Activated naive CD4-positive, alpha-beta T cell treated with anti-CD3 and anti-CD28 coated beads, Interleukin-2, amount 50 U/mL, for 24 hours (primary cell): ENCODE data around the gene GDI2.
"Not testable (repeated sequence)": the region's sequence is repeated elsewhere in the genome, so short reads cannot be mapped to it uniquely, and the experiment has no call there.

ENCODE experiments used
- H3K27ac Mint-ChIP-seq: one replicate; pipeline ENCODE4 v1.8.0; 2021; ENCODE audit warnings: mild to moderate bottlenecking, mixed read lengths
- H3K27me3 Mint-ChIP-seq: one replicate; pipeline ENCODE4 v1.8.0; 2021; ENCODE audit warnings: mixed read lengths
- H3K36me3 Mint-ChIP-seq: one replicate; pipeline ENCODE4 v1.8.0; 2021; ENCODE audit warnings: mixed read lengths
- H3K4me1 Mint-ChIP-seq: one replicate; pipeline ENCODE4 v1.8.0; 2021; ENCODE audit warnings: mixed read lengths
- H3K4me3 Mint-ChIP-seq: one replicate; pipeline ENCODE4 v1.8.0; 2021; ENCODE audit warnings: mild to moderate bottlenecking, mixed read lengths
- H3K9me3 Mint-ChIP-seq: one replicate; pipeline ENCODE4 v1.8.0; 2021; ENCODE audit warnings: mixed read lengths

GDI2 gene

DNA sequence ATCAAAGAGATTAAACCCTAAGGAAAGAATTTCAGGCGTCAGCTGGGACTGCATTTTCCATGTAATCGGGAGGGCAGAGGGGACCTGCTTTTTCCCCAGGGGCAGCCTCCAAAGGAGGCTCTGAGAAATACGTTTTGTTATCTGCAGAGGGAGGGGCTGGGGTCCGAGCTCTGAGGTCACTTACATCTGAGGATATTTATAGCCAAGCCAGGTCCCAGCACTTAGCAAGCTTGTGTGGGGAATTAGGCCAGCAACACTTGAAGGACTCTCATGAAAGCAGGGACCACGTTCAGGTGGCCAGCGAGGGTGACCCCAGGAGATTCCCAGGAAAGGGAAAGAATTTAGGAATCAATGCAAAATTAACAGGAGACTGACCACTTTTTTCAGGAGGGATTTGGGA lies 20.6 kb upstream of the GDI2 start:
- H3K4me3 Mint-ChIP-seq = no peak overlapping the region
- no peaks in the 10 kb centered on the region for H3K36me3 Mint-ChIP-seq
- no peaks in the 10 kb centered on the region for H3K27me3 Mint-ChIP-seq
- H3K27ac Mint-ChIP-seq = no peak overlapping the region
- no peaks in the 10 kb centered on the region for H3K9me3 Mint-ChIP-seq
- no peaks in the 10 kb centered on the region for H3K4me1 Mint-ChIP-seq

DNA sequence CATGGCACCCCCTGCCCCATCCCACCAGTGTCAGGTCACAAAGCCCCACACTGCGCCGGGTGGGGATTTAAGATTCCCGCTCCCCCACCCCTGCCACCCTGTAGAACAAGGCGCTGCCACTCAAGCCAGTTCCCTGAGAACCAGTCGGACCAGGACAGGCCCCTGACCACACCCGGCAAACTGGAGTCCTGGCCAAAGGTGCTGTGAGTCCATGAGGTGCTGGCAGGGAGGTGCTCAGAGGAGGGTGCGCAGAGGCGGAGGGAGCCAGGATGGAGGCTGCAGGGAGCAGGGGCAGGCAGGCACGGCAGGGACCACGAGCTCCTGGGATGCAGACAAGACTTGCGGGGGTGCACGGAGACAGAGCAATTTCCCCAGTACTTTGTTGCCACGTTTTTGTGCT lies 19.7 kb upstream of the GDI2 start:
- Mint-ChIP-seq H3K9me3 (no peaks in the 10 kb centered on the region), H3K36me3 (no peaks in the 10 kb centered on the region), H3K4me3 (no peak overlapping the region), H3K4me1 (no peaks in the 10 kb centered on the region), H3K27ac (no peak overlapping the region), H3K27me3 (no peaks in the 10 kb centered on the region)

DNA sequence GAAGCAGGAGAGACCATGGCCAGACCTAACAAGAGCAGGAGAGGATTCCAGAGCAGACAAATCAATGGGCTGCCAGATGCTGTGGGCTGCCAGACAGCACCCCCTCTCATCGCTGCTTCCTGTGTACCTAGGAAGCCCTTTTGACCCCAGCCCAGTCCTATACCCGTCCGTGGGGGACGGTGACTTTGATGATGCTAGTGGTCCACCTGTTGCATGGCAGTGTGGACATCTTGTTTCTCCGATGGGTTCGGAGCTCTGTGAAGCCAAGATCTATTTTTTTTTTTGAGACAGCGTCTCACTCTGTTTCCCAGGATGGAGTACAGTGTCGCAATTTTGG lies 18.2 kb upstream of the GDI2 start:
- H3K36me3 Mint-ChIP-seq = no peaks in the 10 kb centered on the region
- no peak overlapping the region for H3K27ac Mint-ChIP-seq
- no peaks in the 10 kb centered on the region for H3K9me3 Mint-ChIP-seq
- no peak overlapping the region for H3K4me3 Mint-ChIP-seq
- no peaks in the 10 kb centered on the region for H3K4me1 Mint-ChIP-seq
- no peaks in the 10 kb centered on the region for H3K27me3 Mint-ChIP-seq

DNA sequence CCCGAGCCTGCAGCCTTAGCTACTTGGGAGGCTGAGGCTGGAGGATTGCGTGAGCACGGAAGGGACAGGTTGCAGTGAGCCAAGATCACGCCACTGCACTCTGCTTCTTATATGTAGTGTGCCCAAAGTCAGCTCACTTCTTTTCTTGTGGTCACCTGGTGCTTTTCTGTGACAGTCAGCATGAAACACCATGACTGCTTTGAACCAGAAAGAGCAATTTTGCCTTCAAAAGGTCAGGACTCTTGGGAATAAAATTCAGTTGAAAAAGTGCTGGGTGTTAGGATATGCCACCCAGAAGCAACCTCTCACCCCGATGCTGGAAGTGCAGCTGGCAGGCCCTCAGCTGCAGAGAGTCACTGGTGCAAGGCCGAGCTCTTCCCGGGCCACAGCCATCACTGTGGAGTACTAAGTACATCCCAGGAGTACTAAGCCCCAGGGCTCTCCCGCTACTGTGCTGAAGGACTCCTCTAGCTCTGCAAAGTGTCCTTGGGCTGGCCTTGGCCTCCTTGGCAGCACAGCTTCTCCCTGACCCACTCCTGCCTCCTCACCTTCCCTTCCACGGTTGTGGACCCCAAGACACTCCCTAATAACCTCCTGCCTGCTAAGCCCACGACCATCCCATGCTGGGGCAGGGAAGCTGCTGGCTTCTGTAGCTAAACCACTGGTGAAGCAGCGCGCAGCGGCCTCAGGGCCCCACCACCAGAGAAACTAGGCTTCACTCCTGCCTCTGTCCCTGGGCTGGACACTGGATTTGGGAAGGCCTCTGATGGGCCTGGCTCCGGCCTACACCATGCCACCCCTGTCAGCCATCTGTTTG lies 17.6 kb upstream of the GDI2 start:
- H3K4me3 Mint-ChIP-seq = no peak overlapping the region
- H3K27ac Mint-ChIP-seq = no peak overlapping the region
- H3K36me3 Mint-ChIP-seq = no peaks in the 10 kb centered on the region
- no peaks in the 10 kb centered on the region for H3K4me1 Mint-ChIP-seq
- H3K9me3 Mint-ChIP-seq = no peaks in the 10 kb centered on the region
- H3K27me3 Mint-ChIP-seq = no peaks in the 10 kb centered on the region

DNA sequence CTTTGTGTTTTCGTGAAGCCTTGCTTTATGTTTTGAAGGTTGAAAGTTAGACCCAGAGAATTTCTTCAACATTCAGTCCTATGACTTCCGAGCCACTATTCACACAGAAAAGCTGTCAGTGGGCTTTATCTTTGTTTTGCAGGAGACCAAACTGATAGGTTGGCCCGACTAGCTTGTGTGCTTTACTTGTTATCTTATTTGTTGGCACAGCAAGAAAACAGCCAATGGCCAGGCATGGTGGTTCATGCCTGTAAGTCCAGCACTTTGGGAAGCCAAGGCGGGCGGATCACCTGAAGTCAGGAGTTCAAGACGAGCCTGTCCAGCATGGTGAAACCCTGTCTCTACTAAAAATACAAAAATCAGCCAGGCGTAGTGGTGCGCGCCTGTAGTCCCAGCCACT lies 16.0 kb upstream of the GDI2 start:
- Mint-ChIP-seq H3K4me1 (no peaks in the 10 kb centered on the region), H3K36me3 (no peaks in the 10 kb centered on the region), H3K9me3 (no peaks in the 10 kb centered on the region), H3K4me3 (no peak overlapping the region), H3K27ac (no peak overlapping the region), H3K27me3 (no peaks in the 10 kb centered on the region)

DNA sequence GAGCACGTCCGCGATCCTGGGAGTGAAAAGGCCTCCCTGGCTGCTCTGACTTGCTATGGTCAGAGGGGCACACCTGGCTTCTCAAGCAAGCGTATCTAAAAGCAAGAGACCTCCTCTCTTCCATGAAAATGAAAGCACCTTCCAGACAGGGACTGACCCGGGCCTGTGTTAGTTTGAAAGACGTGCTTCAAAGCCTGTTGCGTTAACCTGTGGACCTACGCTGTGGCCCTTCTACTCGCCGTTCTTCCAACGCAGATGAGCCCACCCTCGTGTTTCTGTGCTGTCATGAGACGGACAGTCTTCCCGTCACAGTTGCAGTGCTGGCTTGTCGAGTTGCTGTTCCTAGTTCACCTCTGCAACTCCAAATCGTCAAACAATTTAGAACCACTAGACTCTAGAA lies 15.5 kb upstream of the GDI2 start:
- H3K4me1 Mint-ChIP-seq = no peaks in the 10 kb centered on the region
- no peaks in the 10 kb centered on the region for H3K27me3 Mint-ChIP-seq
- H3K27ac Mint-ChIP-seq = no peak overlapping the region
- no peaks in the 10 kb centered on the region for H3K9me3 Mint-ChIP-seq
- H3K4me3 Mint-ChIP-seq = no peak overlapping the region
- no peaks in the 10 kb centered on the region for H3K36me3 Mint-ChIP-seq

DNA sequence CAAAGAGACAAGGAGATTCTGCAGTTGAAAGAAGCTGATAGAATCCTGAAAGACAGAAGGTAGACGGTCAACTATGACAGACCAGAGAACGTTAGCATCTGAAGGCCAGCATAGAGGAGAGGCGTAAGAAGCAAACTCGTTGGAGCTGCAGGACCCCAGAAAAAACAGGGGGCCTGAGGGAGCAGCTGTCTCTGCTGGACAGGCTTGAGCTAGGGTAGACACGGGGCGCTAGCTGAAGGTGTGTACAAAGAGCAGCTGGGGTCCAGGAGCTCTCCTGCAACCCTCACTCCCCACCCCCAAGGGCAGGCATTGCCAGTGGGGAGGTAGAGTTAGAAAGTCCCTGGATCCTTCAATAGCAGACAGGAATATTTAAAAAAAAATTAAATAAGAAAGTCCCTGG lies 14.6 kb upstream of the GDI2 start:
- no peaks in the 10 kb centered on the region for H3K27me3 Mint-ChIP-seq

DNA sequence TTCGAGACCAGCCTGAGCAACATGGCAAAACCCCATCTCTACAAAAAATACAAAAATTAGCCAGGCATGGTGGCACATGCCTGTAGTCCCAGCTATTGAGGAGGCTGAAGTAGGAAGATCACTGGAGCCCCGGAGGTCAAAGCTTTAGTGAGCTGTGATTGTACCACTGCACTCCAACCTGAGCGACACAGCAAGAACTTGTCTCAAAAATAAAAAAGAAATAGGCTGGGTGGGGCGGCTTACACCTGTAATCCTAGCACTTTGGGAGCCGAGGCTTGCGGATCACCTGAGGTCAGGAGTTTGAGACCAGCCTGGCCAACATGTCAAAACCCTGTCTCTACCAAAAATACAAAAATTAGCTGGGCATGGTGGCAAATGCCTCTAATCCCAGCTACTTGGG lies 13.3 kb upstream of the GDI2 start:
- not testable (repeated sequence) for H3K27me3 Mint-ChIP-seq, H3K36me3 Mint-ChIP-seq, H3K27ac Mint-ChIP-seq, H3K4me1 Mint-ChIP-seq, H3K9me3 Mint-ChIP-seq, H3K4me3 Mint-ChIP-seq

More for the DNA sequence above, 14.6 kb upstream of the GDI2 start:
- no peak overlapping the region for H3K4me3 Mint-ChIP-seq
- no peak overlapping the region for H3K27ac Mint-ChIP-seq
- H3K4me1 Mint-ChIP-seq = no peaks in the 10 kb centered on the region
- H3K36me3 Mint-ChIP-seq = no peaks in the 10 kb centered on the region
- H3K9me3 Mint-ChIP-seq = no peaks in the 10 kb centered on the region

DNA sequence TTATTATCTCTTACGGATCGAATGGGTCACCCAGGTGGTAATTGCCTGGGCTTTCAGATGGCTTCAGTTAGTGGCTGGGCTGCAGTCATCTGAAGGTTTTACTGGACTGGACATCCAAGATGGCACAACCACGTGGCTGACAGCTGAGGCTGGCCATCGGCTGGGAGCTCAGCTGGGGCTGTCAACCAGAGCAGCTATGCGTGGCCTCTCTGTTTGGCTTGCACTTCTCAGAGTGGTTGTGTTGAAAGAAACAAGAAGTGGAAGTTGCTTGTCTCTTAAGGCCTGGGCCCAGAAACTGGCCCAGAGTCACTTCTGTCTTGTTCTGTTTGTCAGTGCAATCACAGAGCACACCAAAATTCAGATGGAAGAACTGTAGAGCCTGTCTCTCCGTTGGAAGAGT lies 5.7 kb upstream of the GDI2 start:
- no peak overlapping the region for H3K27ac Mint-ChIP-seq
- H3K27me3 Mint-ChIP-seq = no peaks in the 10 kb centered on the region
- H3K9me3 Mint-ChIP-seq = peaks cover 5% of the 10 kb centered on the region
- H3K4me1 Mint-ChIP-seq = peaks cover 46% of the 10 kb centered on the region
- H3K4me3 Mint-ChIP-seq = no peak overlapping the region
- peaks cover 9% of the 10 kb centered on the region for H3K36me3 Mint-ChIP-seq

DNA sequence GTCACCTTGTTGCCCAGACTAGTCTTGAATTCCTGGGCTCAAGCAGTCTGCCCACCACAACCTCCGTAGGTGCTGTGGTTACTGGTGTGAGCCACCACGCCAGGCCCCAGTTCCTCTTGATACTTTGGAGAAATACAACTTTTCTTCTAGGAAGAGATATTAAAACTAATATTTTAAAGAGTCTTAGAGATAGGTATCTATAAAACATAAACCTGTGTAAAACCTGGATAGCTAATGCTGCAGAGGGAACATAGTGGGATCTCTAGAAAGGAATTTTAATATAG lies 4.8 kb upstream of the GDI2 start:
- Mint-ChIP-seq H3K36me3 (peaks cover 9% of the 10 kb centered on the region), H3K4me1 (peaks cover 46% of the 10 kb centered on the region), H3K9me3 (peaks cover 5% of the 10 kb centered on the region), H3K4me3 (no peak overlapping the region), H3K27ac (no peak overlapping the region), H3K27me3 (no peaks in the 10 kb centered on the region)

DNA sequence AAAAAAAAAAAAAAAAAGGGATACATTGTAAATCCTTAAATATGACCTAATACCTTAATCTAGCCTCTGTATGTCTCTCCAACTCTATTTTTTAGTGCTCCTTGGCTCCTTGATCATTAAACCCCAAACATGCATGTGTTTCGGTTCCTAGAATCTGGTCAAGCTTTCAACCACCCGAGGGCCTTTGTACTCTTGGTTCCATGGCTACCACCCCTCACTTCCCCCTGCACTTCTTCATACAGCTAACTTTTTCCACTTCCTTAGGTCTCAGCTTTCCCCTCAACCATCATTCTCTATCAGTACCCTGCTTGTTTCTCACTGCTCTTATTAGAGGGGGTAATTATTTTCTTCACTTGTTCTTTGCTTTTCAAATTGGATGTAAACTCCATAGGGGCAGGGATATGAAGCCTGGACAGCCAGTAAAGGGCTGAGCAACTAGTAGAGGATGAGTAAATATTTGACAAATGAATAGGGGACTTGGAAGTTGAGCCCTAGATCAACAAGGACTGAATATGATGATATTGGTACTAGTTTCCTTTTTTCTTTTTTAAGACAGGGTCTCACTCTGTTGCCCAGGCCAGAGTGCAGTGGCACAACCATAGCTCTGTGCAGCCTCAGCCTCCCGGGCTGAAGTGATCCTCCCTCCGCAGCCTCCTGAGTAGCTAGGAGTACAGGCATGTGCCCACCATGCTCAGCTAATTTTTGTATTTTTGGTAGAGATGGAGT lies 4.3 kb upstream of the GDI2 start:
- H3K4me1 Mint-ChIP-seq = peaks cover 46% of the 10 kb centered on the region
- H3K27me3 Mint-ChIP-seq = no peaks in the 10 kb centered on the region
- peak overlapping the region; percentile 56 for H3K4me3 Mint-ChIP-seq
- H3K36me3 Mint-ChIP-seq = peaks cover 9% of the 10 kb centered on the region
- H3K27ac Mint-ChIP-seq = peak overlapping the region; percentile 96
- H3K9me3 Mint-ChIP-seq = peaks cover 5% of the 10 kb centered on the region

DNA sequence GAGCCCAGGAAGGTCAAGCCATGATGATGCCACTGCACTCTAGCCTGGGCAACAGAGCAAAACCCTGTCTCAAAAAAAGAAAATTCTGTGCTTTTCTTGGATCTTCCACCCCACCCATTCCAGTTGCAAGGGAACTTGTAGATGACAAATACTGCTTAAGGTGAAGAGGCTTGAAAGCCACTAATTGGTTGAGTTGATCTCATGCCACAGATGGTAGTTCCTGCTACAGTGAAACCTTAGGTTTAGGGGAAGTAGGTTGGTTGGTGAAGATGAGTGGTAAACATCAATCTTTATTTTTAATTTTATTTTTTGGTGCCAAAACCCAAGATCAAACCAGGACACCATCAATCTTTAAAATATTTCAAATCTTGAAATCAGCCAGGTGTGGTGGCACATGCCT lies 2.9 kb upstream of the GDI2 start:
- Mint-ChIP-seq H3K4me1 (peaks cover 58% of the 10 kb centered on the region), H3K4me3 (no peak overlapping the region), H3K9me3 (peaks cover 5% of the 10 kb centered on the region), H3K36me3 (peaks cover 12% of the 10 kb centered on the region), H3K27me3 (no peaks in the 10 kb centered on the region), H3K27ac (peak overlapping the region; percentile 4)

DNA sequence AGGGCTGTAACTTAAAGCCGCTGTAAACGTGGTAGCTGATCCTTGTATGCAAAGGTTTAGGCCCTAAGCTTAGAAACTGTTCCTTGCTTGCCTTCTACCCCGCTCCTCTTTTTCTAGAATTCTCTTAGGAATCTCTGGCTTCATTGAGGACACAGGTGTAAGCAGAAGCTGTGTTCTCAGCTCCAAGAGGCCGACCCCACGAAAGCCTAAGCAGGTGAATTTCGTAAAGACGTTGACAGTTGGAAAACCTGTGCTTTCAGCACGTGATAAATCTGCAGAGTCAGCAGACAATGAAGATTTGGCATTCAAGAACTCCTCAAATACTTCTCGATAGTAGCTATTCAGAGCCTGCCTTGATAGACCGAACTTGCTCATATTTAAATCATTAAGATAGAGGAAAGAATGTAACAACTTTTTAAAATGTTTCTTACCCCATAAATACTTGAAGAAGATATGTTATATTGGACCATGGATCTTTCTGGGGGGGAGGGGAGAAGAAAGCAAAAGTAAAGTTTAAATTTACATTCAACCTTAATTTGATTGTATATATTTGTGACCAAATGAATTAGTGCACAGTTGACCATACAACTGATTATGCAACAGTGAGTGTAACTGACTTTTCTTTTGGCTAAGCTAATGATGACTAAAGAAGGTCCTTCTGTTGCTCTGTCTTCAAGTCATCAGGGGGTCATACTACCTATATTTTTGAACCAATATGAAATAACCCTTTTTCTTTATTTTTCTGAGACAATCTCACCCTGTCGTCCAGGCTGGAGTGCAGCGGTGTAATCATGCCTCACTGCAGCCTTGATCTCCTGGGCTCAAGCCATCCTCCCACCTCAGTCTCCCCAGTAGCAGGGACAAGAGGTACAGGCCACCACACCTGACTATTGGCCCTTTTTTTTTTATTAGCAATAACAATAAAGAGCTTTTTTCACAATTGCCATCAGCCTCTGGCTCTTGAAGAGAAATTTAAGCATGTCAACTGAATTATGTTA lies 1.2 kb upstream of the GDI2 start:
- Mint-ChIP-seq H3K36me3 (peaks cover 12% of the 10 kb centered on the region), H3K4me3 (peak overlapping the region; percentile 91), H3K27ac (peak overlapping the region; percentile 97), H3K27me3 (no peaks in the 10 kb centered on the region), H3K4me1 (peaks cover 63% of the 10 kb centered on the region), H3K9me3 (no peaks in the 10 kb centered on the region)

DNA sequence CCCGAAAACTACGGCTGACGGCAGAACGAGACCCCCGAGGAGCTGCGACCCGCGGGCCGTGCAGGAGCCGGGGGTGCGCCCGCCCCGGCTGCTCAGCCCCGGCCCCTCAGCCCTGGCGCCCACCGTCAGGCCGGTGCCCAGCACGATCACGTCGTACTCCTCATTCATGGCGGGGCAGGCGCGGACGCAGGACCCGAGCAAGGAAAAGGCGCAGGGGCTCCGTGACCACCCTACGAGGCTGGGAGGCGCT lies 218 bp downstream of the GDI2 start:
- Mint-ChIP-seq H3K36me3 (peaks cover 14% of the 10 kb centered on the region), H3K27ac (peak overlapping the region; percentile 94), H3K4me3 (peak overlapping the region; percentile 96), H3K27me3 (no peaks in the 10 kb centered on the region), H3K9me3 (no peaks in the 10 kb centered on the region), H3K4me1 (peaks cover 70% of the 10 kb centered on the region)

DNA sequence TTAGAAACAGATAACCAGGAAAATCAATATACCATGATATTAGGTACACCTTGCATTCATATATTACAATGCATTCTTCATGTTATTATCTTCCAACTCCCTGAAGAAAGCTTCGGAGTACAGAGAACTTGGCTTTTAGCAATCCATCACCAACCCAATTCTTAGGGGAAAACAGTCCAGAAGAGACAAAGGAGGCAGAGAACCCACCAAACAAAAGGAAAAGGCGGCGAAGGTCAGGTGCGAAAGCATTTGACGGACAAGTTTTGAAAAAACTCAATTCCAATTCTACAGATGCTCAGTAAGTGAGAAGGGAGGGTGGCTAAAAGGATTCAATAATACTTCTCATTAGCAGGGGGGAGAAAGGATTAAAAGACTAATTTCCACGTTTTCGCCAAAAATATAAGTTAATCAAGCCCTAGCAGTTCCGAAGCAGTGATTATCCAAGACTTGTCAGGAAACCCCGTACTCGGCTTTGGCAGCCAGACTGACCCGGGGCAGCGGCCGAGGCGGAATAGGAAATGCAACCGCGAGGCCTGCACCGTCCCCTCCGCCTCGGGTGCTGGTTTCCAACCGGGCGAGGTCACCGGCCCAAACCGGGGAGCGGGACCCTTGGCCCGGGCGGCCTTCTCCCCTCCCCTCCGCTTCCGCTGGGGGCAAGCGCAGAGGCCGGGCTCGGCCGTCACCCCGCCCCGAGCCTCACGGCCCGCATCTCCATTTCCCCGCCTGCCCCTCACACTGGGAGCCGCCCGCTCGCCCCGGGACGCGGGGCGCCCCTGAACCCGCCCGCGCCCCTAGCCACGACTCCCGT lies 747 bp downstream of the GDI2 start:
- Mint-ChIP-seq H3K9me3 (no peaks in the 10 kb centered on the region), H3K27me3 (no peaks in the 10 kb centered on the region), H3K4me3 (peak overlapping the region; percentile 96), H3K27ac (peak overlapping the region; percentile 91), H3K4me1 (peaks cover 70% of the 10 kb centered on the region), H3K36me3 (peaks cover 14% of the 10 kb centered on the region)
